ENCODE measurements around the gene SRGAP2B.
"Not testable (repeated sequence)": the region's sequence is repeated elsewhere in the genome, so short reads cannot be mapped to it uniquely, and the experiment has no call there.

SRGAP2B gene

GRCh38 chr1:144992915-144993314, 102.2 kb downstream of the SRGAP2B start:
- not testable (repeated sequence) for DNase-seq

GRCh38 chr1:144990611-144991010, 104.5 kb downstream of the SRGAP2B start:
- not testable (repeated sequence) for DNase-seq

- not testable (repeated sequence) for DNase-seq
Observed at GRCh38 chr1:144987131-144987530, 108.0 kb downstream of the SRGAP2B start.

- DNase-seq: not testable (repeated sequence)
Observed at GRCh38 chr1:144986171-144986860, 108.8 kb downstream of the SRGAP2B start.

- DNase-seq: not testable (repeated sequence)
Observed at GRCh38 chr1:144985550-144986170, 109.5 kb downstream of the SRGAP2B start.

GRCh38 chr1:144982802-144983525, 112.2 kb downstream of the SRGAP2B start:
- not testable (repeated sequence) for DNase-seq

GRCh38 chr1:144981157-144981556, 114.0 kb downstream of the SRGAP2B start:
- DNase-seq: not testable (repeated sequence)

- DNase-seq: not testable (repeated sequence)
Observed at GRCh38 chr1:144979960-144980595, 115.0 kb downstream of the SRGAP2B start.

- DNase-seq: not testable (repeated sequence)
Observed at GRCh38 chr1:144977856-144978255, 117.3 kb downstream of the SRGAP2B start.

GRCh38 chr1:144971936-144972335, 123.2 kb downstream of the SRGAP2B start:
- not testable (repeated sequence) for DNase-seq

- DNase-seq: not testable (repeated sequence)
Observed at GRCh38 chr1:144966488-144966887, 128.6 kb downstream of the SRGAP2B start.

- not testable (repeated sequence) for DNase-seq
Observed at GRCh38 chr1:144964765-144965164, 130.4 kb downstream of the SRGAP2B start.

- not testable (repeated sequence) for DNase-seq
Observed at GRCh38 chr1:144964186-144964585, 130.9 kb downstream of the SRGAP2B start.

- DNase-seq: not testable (repeated sequence)
Observed at GRCh38 chr1:144963571-144963970, 131.6 kb downstream of the SRGAP2B start.

GRCh38 chr1:144961604-144962583, 133.2 kb downstream of the SRGAP2B start:
- DNase-seq: not testable (repeated sequence)

GRCh38 chr1:144960929-144961488, 134.1 kb downstream of the SRGAP2B start:
- not testable (repeated sequence) for DNase-seq

- not testable (repeated sequence) for DNase-seq
Observed at GRCh38 chr1:144948390-144948789, 146.7 kb downstream of the SRGAP2B start.

GRCh38 chr1:144947495-144947894, 147.6 kb downstream of the SRGAP2B start:
- DNase-seq: not testable (repeated sequence)

- not testable (repeated sequence) for DNase-seq
Observed at GRCh38 chr1:144946525-144947480, 148.3 kb downstream of the SRGAP2B start.

- not testable (repeated sequence) for DNase-seq
Observed at GRCh38 chr1:144941710-144942109, 153.4 kb downstream of the SRGAP2B start.

Data from NCI-H774 (cell line).